HG02678 (cell line): Measurements from ENCODE around the gene MOGAT3.
"Not testable (repeated sequence)": the region's sequence is repeated elsewhere in the genome, so short reads cannot be mapped to it uniquely, and the experiment has no call there.

ENCODE experiments used
- ATAC-seq: cut with Tn5 transposase; IDR thresholded peaks from one replicate; pipeline ENCODE4 v1.9.1; 2021; ENCODE audit warnings: mild to moderate bottlenecking, moderate library complexity; ENCODE audit not compliant: unreplicated experiment

The MOGAT3 gene

GRCh38 chr7:101205901-101206664, 5.2 kb upstream of the MOGAT3 start:
- ATAC-seq: no peak

GRCh38 chr7:101203740-101204738, 3.2 kb upstream of the MOGAT3 start:
- not testable (repeated sequence) for ATAC-seq

- no peak for ATAC-seq
Measured at GRCh38 chr7:101202603-101202918, 1.7 kb upstream of the MOGAT3 start.

- ATAC-seq: no peak
Measured at GRCh38 chr7:101201695-101202602, 1.1 kb upstream of the MOGAT3 start.

- ATAC-seq: no peak
Measured at GRCh38 chr7:101200504-101200861, 353 bp downstream of the MOGAT3 start.

- not testable (repeated sequence) for ATAC-seq
Measured at GRCh38 chr7:101199522-101199921, 1.3 kb downstream of the MOGAT3 start.

GRCh38 chr7:101198476-101198875, 2.4 kb downstream of the MOGAT3 start:
- ATAC-seq: no peak

GRCh38 chr7:101197991-101198390, 2.8 kb downstream of the MOGAT3 start:
- no peak for ATAC-seq

- no peak for ATAC-seq
Measured at GRCh38 chr7:101195884-101196283, 5.0 kb downstream of the MOGAT3 start.

- no peak for ATAC-seq
Measured at GRCh38 chr7:101189109-101189508, 11.7 kb downstream of the MOGAT3 start.

GRCh38 chr7:101186844-101187428, 13.9 kb downstream of the MOGAT3 start:
- no peak for ATAC-seq

- ATAC-seq: no peak
Measured at GRCh38 chr7:101186194-101186593, 14.6 kb downstream of the MOGAT3 start.

GRCh38 chr7:101185258-101185839, 15.5 kb downstream of the MOGAT3 start:
- no peak for ATAC-seq

- no peak for ATAC-seq
Measured at GRCh38 chr7:101180130-101180755, 20.6 kb downstream of the MOGAT3 start, which contains the start of gene NAT16. TSS of gene NAT16 (minus strand) at chr7:101180293. CDS start at chr7:101174807, 5,486 bp downstream.

- ATAC-seq: no peak
Measured at GRCh38 chr7:101179713-101180112, 21.1 kb downstream of the MOGAT3 start.

- no peak for ATAC-seq
Measured at GRCh38 chr7:101179117-101179516, 21.7 kb downstream of the MOGAT3 start.

- ATAC-seq: no peak
Measured at GRCh38 chr7:101177644-101178043, 23.2 kb downstream of the MOGAT3 start.

- ATAC-seq: no peak
Measured at GRCh38 chr7:101175664-101176063, 25.2 kb downstream of the MOGAT3 start.

- ATAC-seq: no peak
Measured at GRCh38 chr7:101174322-101174854, 26.4 kb downstream of the MOGAT3 start.
